Measurements from ENCODE around the gene PCDHGA1. TPM values are rescaled to one million over a fixed set of nuclear protein-coding genes. Genes with fewer than 3 reads are reported as not detected.
A peak's percentile ranks its signal among the peaks of the same experiment; 100 is the strongest.

Gene PCDHGA1
- total RNA-seq, 4 donors from 2014 or later, result 0.90 to 2.5 (median 1.8) TPM

DNA sequence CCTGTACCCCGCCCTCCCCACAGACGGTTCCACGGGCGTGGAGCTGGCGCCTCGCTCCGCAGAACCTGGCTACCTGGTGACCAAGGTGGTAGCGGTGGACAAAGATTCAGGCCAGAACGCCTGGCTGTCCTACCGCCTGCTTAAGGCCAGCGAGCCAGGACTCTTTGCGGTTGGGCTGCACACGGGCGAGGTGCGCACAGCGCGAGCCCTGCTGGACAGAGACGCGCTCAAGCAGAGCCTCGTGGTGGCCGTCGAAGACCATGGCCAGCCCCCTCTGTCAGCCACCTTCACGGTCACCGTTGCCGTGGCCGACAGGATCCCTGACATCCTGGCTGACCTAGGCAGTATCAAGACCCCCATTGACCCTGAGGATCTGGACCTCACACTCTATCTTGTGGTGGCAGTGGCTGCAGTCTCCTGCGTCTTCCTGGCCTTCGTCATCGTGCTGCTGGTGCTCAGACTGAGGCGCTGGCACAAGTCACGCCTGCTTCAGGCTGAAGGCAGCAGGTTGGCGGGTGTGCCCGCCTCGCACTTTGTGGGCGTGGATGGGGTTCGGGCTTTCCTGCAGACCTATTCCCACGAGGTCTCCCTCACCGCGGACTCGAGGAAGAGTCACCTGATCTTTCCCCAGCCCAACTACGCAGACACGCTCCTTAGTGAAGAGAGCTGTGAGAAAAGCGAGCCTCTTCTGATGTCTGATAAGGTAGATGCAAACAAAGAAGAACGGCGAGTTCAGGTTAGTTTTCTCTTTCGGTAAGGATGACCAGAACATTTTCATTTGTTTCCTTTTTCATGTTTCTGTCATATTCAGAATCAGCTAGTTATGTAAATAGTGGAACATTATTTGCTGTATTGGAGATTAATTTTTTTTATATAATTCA is 35.9 kb downstream of the PCDHGA1 start:
- Histone ChIP-seq H3K4me3 (no peak overlapping the region), H3K27me3 (no peaks in the 10 kb centered on the region), H3K36me3 (peaks cover 0 to 25% (median 0%) of the 10 kb centered on the region in 3 donors), H3K4me1 (no peaks in the 10 kb centered on the region), H3K27ac (no peak overlapping the region), H3K9me3 (peaks cover 0 to 99% (median 45%) of the 10 kb centered on the region in 4 donors)
- no peak for TF ChIP-seq EP300 (IDR thresholded peaks at IDR 0.05)
- TF ChIP-seq, protein P1, sequence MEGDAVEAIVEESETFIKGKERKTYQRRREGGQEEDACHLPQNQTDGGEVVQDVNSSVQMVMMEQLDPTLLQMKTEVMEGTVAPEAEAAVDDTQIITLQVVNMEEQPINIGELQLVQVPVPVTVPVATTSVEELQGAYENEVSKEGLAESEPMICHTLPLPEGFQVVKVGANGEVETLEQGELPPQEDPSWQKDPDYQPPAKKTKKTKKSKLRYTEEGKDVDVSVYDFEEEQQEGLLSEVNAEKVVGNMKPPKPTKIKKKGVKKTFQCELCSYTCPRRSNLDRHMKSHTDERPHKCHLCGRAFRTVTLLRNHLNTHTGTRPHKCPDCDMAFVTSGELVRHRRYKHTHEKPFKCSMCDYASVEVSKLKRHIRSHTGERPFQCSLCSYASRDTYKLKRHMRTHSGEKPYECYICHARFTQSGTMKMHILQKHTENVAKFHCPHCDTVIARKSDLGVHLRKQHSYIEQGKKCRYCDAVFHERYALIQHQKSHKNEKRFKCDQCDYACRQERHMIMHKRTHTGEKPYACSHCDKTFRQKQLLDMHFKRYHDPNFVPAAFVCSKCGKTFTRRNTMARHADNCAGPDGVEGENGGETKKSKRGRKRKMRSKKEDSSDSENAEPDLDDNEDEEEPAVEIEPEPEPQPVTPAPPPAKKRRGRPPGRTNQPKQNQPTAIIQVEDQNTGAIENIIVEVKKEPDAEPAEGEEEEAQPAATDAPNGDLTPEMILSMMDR (IDR thresholded peaks at IDR 0.05), result no peak
- TF ChIP-seq POLR2A (IDR thresholded peaks at IDR 0.05), result no peak
- 39 to 43% methylated on average over 35 to 46 of the region's 46 CpGs for WGBS, 2 donors
- no peak for DNase-seq (ENCODE audit: low spot score in 2 of 2)

DNA sequence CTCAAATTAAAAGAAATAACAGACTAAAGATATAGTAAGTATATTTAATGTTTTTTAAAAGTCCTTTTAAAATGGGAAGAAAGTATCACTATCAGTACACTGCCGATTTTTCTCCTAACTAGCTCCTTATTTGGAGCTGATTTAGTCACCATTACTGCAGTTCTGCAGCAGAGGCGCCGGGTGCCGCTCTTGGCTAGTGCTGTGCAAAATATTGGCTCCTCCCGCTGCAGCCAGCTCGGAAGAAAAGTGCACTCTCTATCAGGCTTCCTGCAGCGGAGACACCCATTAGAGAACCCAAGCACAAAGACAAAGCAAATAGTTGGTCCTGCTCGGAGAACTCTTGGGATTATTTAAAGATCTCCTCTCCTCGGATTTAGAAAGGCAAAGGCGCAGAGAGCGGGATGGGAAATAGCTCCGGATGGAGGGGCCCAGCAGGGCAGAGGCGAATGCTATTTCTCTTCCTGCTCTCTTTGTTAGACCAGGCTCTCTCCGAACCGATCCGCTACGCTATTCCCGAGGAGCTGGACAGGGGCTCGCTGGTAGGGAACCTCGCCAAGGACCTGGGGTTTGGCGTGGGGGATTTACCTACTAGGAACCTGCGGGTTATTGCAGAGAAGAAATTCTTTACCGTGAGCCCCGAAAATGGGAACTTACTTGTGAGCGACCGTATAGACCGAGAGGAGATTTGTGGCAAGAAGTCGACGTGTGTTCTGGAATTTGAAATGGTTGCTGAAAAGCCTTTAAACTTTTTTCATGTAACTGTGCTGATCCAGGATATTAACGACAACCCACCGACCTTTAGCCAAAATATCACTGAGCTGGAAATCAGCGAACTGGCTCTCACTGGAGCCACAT is 39.9 kb downstream of the PCDHGA1 start, which contains the start of gene PCDHGB3:
PCDHGB3 (plus strand) TSS at position 249 of the 855 bp plus-strand sequence; CDS start at position 402, 153 bp downstream.
- WGBS, 2 donors, result 17 to 26% methylated on average over 32 of the region's 32 CpGs
- TF ChIP-seq POLR2A (IDR thresholded peaks at IDR 0.05), result no peak
- TF ChIP-seq, protein P1 (IDR thresholded peaks at IDR 0.05), result peak in 2 of 5 experiments; percentile 13 to 15
- TF ChIP-seq EP300 (IDR thresholded peaks at IDR 0.05), result no peak
- Histone ChIP-seq H3K36me3 (peaks cover 0 to 23% (median 0%) of the 10 kb centered on the region in 3 donors), H3K9me3 (peaks cover 0 to 100% (median 45%) of the 10 kb centered on the region in 4 donors), H3K27ac (no peak within 1 kb of the TSS), H3K27me3 (no peaks in the 10 kb centered on the region), H3K4me3 (peak within 1 kb of the TSS in 2 of 4 donors; percentile 8 to 34), H3K4me1 (no peaks in the 10 kb centered on the region)
- DNase-seq (ENCODE audit: low spot score in 2 of 2), result no peak

DNA sequence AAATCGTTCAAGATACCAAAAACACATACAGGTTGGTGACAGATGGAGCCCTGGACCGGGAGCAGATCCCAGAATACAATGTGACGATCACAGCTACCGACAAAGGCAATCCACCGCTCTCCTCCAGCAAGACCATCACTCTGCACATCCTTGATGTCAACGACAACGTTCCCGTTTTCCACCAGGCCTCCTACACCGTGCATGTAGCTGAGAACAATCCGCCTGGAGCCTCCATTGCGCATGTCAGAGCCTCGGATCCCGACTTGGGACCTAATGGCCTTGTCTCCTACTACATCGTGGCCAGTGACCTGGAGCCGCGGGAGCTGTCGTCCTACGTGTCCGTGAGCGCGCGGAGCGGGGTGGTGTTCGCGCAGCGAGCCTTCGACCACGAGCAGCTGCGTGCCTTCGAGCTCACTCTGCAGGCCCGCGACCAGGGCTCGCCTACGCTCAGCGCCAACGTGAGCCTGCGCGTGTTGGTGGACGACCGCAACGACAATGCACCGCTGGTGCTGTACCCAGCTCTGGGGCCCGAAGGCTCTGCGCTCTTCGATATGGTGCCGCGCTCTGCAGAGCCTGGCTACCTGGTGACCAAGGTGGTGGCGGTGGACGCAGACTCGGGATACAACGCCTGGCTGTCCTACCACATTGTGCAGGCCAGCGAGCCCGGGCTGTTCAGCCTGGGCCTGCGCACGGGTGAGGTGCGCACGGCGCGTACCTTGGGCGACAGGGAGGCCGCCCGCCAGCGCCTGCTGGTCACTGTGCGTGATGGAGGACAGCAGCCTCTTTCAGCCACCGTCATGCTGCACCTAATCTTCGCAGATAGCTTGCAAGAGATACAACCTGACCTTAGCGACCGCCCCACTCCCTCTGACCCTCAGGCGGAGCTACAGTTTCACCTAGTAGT is 41.5 kb downstream of the PCDHGA1 start:
- 41 to 42% methylated on average over 39 to 58 of the region's 69 CpGs for WGBS, 2 donors
- no peak for DNase-seq (ENCODE audit: low spot score in 2 of 2)
- Histone ChIP-seq H3K4me1 (no peaks in the 10 kb centered on the region), H3K9me3 (peaks cover 0 to 99% (median 44%) of the 10 kb centered on the region in 4 donors), H3K27me3 (no peaks in the 10 kb centered on the region), H3K4me3 (no peak overlapping the region), H3K36me3 (peaks cover 0 to 29% (median 0%) of the 10 kb centered on the region in 3 donors), H3K27ac (no peak overlapping the region)
- TF ChIP-seq, protein P1 (IDR thresholded peaks at IDR 0.05), result no peak
- TF ChIP-seq EP300 (IDR thresholded peaks at IDR 0.05), result no peak
- TF ChIP-seq POLR2A (IDR thresholded peaks at IDR 0.05), result no peak

DNA sequence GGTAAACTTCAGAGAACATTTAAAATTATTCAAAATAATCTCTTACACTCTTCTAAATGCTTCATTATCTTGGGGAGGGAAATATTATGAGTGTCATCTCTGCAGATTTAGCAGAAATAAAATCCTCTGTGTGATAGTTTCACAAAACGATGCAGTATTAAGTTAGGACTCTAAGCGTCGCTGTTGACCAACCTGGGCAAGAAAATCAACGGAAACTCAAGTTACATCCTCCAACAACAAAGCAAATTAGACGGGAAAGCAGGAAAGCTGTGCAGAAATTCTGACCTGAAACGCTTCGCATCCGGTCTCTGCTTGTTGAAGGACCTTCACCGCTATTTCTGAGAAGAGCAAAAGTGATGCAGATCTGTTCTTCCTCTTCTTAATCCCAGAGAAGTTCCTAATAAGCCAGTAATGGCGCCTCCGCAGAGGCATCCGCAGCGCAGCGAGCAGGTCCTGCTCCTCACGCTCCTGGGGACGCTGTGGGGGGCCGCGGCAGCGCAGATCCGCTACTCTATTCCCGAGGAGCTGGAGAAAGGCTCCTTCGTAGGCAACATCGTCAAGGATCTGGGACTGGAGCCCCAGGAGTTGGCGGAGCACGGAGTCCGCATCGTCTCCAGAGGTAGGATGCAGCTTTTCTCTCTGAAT is 43.5 kb downstream of the PCDHGA1 start, which contains the start of gene PCDHGA6:
PCDHGA6 (plus strand) TSS at position 219 of the 645 bp plus-strand sequence; CDS start at position 412, 193 bp downstream.
- Histone ChIP-seq H3K4me1 (no peaks in the 10 kb centered on the region), H3K9me3 (peaks cover 0 to 99% (median 49%) of the 10 kb centered on the region in 4 donors), H3K36me3 (peaks cover 0 to 32% (median 0%) of the 10 kb centered on the region in 3 donors), H3K27me3 (no peaks in the 10 kb centered on the region), H3K4me3 (peak within 1 kb of the TSS in 2 of 4 donors; percentile 3 to 29), H3K27ac (no peak within 1 kb of the TSS)
- TF ChIP-seq, protein P1 (IDR thresholded peaks at IDR 0.05), result peak in 1 of 5 experiments; percentile 22
- no peak for TF ChIP-seq EP300 (IDR thresholded peaks at IDR 0.05)
- no peak for TF ChIP-seq POLR2A (IDR thresholded peaks at IDR 0.05)
- DNase-seq (ENCODE audit: low spot score in 2 of 2), result no peak
- 15 to 23% methylated on average over 24 to 27 of the region's 27 CpGs for WGBS, 2 donors

Data from tibial nerve (tissue), 4 donors.